Astrocyte of the cerebellum (primary cell): ENCODE results near the gene MAPK14.

Experiments used
- DNase-seq: peaks from one replicate; pipeline ENCODE4 v3.0.0-alpha.2; 2011; ENCODE audit warnings: low read depth
- H3K4me3 ChIP-seq: 2 replicates; pipeline ENCODE4 v1.5.1; 2011; ENCODE audit warnings: mild to moderate bottlenecking, low read depth, low read length, moderate library complexity
- in situ Hi-C: cut with HindIII; loops from 2 replicates; pipeline ENCODE4 v1.10.0; 2017; ENCODE audit warnings: low sequenced_read_pairs
- TF ChIP-seq, protein P1 (sequence below): IDR thresholded peaks from 2 replicates; pipeline ENCODE4 v1.5.1; 2012; ENCODE audit warnings: low read length, low read depth, moderate library complexity, mild to moderate bottlenecking; ENCODE audit errors: missing control alignments

MAPK14 gene

DNA sequence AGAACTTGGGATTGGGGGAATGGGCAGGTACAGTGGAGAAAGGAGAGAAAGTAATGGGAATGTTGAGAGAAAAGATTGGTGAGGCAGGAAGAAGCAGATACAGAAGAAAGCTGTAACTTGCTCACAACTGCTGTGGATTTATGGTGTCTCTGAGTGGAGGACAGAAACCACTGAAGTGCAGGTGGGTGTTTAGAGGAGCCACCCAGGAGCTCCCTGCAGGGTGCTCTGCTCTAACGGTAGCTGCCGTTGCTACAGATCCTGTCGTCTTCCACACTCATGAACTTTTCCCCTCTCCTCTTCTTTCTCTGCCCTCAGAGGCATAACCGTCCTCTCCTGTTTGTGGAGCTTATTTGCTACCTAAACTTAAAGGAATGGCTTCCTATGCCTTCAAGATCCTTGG lies 75.2 kb downstream of the MAPK14 start:
- DNase-seq = no peak
- TF ChIP-seq, protein P1, sequence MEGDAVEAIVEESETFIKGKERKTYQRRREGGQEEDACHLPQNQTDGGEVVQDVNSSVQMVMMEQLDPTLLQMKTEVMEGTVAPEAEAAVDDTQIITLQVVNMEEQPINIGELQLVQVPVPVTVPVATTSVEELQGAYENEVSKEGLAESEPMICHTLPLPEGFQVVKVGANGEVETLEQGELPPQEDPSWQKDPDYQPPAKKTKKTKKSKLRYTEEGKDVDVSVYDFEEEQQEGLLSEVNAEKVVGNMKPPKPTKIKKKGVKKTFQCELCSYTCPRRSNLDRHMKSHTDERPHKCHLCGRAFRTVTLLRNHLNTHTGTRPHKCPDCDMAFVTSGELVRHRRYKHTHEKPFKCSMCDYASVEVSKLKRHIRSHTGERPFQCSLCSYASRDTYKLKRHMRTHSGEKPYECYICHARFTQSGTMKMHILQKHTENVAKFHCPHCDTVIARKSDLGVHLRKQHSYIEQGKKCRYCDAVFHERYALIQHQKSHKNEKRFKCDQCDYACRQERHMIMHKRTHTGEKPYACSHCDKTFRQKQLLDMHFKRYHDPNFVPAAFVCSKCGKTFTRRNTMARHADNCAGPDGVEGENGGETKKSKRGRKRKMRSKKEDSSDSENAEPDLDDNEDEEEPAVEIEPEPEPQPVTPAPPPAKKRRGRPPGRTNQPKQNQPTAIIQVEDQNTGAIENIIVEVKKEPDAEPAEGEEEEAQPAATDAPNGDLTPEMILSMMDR = no peak
- H3K4me3 ChIP-seq = no peak overlapping the region
- in situ Hi-C loops = no loop called here

DNA sequence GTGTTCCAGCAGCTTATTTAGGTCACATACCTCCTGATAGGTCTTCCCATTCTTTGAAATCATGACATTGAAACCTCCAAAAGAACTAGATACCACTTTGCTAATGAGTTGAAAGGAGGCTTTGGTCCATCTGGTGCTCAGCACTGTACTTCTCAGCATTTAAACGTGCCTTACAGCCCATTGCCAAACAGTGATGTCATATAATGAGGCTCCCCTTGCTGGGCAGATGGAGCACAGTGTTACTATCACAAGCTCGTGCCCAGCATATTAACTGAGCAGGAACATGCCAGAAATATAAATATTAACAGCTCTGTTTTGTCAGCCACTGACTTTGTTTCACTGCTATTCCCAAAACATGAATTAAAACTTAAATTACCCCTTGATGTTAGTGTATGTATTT lies 77.2 kb downstream of the MAPK14 start:
- no peak overlapping the region for H3K4me3 ChIP-seq
- no peak for DNase-seq
- in situ Hi-C loops = no loop called here
- TF ChIP-seq, protein P1 = no peak

DNA sequence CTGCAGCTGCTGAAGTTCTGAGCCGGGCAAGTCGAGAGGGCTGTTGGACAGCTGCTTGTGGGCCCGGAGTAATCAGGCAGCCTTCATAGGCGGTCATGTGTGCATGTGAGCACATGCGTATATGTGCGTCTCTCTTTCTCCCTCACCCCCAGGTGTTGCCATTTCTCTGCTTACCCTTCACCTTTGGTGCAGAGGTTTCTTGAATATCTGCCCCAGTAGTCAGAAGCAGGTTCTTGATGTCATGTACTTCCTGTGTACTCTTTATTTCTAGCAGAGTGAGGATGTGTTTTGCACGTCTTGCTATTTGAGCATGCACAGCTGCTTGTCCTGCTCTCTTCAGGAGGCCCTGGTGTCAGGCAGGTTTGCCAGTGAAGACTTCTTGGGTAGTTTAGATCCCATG lies 81.5 kb downstream of the MAPK14 start:
- H3K4me3 ChIP-seq = no peak overlapping the region
- in situ Hi-C loops = no loop called here
- DNase-seq = no peak
- TF ChIP-seq, protein P1 = no peak

DNA sequence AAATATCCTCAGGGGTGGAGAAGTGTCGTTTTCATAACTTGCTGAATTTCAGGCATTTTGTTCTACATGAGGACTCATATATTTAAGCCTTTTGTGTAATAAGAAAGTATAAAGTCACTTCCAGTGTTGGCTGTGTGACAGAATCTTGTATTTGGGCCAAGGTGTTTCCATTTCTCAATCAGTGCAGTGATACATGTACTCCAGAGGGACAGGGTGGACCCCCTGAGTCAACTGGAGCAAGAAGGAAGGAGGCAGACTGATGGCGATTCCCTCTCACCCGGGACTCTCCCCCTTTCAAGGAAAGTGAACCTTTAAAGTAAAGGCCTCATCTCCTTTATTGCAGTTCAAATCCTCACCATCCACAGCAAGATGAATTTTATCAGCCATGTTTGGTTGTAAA lies 82.4 kb downstream of the MAPK14 start:
- in situ Hi-C loops = no loop called here
- TF ChIP-seq, protein P1 = no peak
- no peak for DNase-seq
- H3K4me3 ChIP-seq = no peak overlapping the region

DNA sequence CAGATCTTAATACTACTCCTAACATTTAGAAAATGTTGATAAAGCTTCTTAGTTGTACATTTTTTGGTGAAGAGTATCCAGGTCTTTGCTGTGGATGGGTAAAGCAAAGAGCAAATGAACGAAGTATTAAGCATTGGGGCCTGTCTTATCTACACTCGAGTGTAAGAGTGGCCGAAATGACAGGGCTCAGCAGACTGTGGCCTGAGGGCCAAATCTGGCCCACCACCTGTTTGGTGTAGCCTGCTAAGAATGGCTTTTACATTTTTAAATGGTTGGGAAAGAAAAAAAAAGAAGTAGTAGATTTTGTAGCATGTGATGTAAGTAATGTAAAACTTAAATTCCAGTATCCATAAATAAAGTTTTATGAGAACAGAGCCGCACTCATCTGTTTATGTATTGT lies 83.3 kb downstream of the MAPK14 start:
- no peak overlapping the region for H3K4me3 ChIP-seq
- no peak for DNase-seq
- TF ChIP-seq, protein P1 = no peak
- in situ Hi-C loops = no loop called here

DNA sequence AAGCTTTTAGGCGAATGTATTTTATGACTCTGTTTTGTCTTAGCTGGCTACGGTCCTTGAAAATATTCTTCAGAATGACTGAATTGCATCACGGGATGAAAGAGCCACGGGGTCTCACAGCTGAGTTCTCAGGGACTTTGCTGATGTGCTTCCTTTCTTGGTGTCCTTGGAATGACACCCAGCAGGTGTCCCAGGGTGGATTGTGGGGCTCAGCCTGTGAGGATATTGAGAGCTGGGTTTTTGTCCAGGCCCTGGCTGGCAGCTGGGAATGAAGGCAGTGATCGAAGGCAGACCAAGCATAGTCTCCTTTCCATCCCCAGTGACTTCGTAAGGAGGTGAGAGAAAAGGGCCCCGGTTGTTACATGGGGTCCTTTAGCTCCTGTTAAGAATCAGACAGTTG lies 83.9 kb downstream of the MAPK14 start:
- no peak overlapping the region for H3K4me3 ChIP-seq
- DNase-seq = no peak
- in situ Hi-C loops = no loop called here
- TF ChIP-seq, protein P1 = no peak

DNA sequence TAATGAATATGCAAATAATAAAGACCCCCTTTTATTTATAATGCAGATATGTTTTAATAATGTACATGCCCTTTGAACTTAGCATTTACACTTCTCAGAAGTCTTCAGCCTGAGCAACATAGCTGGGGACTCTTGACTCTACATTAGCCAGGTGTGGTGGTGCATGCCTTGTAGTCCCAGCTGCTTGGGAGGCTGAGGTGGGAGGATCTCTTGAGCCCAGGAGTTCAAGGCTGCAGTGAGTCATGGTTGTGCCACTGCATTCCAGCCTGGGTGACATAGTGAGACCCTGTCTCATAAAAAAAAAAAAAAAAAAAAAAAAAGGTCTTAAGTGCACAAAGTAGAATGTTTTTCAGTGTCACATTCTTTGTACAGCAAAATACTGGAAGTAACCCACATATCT lies 85.4 kb downstream of the MAPK14 start:
- no peak for DNase-seq
- in situ Hi-C loops = no loop called here
- TF ChIP-seq, protein P1 = no peak
- H3K4me3 ChIP-seq = no peak overlapping the region
